ENCODE data around the gene GGA1.

GGA1 gene

GRCh38 chr22:37618072-37618656, 9.5 kb downstream of the GGA1 start:
- in situ Hi-C loops (cut with HindIII; ENCODE audit: low sequenced_read_pairs): no loop called here
- TF ChIP-seq, protein P1, sequence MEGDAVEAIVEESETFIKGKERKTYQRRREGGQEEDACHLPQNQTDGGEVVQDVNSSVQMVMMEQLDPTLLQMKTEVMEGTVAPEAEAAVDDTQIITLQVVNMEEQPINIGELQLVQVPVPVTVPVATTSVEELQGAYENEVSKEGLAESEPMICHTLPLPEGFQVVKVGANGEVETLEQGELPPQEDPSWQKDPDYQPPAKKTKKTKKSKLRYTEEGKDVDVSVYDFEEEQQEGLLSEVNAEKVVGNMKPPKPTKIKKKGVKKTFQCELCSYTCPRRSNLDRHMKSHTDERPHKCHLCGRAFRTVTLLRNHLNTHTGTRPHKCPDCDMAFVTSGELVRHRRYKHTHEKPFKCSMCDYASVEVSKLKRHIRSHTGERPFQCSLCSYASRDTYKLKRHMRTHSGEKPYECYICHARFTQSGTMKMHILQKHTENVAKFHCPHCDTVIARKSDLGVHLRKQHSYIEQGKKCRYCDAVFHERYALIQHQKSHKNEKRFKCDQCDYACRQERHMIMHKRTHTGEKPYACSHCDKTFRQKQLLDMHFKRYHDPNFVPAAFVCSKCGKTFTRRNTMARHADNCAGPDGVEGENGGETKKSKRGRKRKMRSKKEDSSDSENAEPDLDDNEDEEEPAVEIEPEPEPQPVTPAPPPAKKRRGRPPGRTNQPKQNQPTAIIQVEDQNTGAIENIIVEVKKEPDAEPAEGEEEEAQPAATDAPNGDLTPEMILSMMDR (IDR thresholded peaks at IDR 0.05; ENCODE audit: low read depth, low read length): no peak
- no peak overlapping the region for H3K4me3 ChIP-seq (ENCODE audit: low read depth, low read length)
- DNase-seq (ENCODE audit: low read depth, low spot score): no peak

- in situ Hi-C loops (cut with HindIII; ENCODE audit: low sequenced_read_pairs): no loop called here
- no peak overlapping the region for H3K4me3 ChIP-seq (ENCODE audit: low read depth, low read length)
- DNase-seq (ENCODE audit: low read depth, low spot score): no peak
- TF ChIP-seq, protein P1 (IDR thresholded peaks at IDR 0.05; ENCODE audit: low read depth, low read length): no peak
Measured at GRCh38 chr22:37618674-37619073, 10.0 kb downstream of the GGA1 start.

GRCh38 chr22:37619991-37620390, 11.4 kb downstream of the GGA1 start:
- no peak overlapping the region for H3K4me3 ChIP-seq (ENCODE audit: low read depth, low read length)
- DNase-seq (ENCODE audit: low read depth, low spot score): no peak
- in situ Hi-C loops (cut with HindIII; ENCODE audit: low sequenced_read_pairs): no loop called here
- TF ChIP-seq, protein P1 (IDR thresholded peaks at IDR 0.05; ENCODE audit: low read depth, low read length): no peak

GRCh38 chr22:37621352-37621860, 12.8 kb downstream of the GGA1 start:
- H3K4me3 ChIP-seq (ENCODE audit: low read depth, low read length): no peak overlapping the region
- TF ChIP-seq, protein P1 (IDR thresholded peaks at IDR 0.05; ENCODE audit: low read depth, low read length): no peak
- in situ Hi-C loops (cut with HindIII; ENCODE audit: low sequenced_read_pairs): no loop called here
- DNase-seq (ENCODE audit: low read depth, low spot score): no peak

DNA sequence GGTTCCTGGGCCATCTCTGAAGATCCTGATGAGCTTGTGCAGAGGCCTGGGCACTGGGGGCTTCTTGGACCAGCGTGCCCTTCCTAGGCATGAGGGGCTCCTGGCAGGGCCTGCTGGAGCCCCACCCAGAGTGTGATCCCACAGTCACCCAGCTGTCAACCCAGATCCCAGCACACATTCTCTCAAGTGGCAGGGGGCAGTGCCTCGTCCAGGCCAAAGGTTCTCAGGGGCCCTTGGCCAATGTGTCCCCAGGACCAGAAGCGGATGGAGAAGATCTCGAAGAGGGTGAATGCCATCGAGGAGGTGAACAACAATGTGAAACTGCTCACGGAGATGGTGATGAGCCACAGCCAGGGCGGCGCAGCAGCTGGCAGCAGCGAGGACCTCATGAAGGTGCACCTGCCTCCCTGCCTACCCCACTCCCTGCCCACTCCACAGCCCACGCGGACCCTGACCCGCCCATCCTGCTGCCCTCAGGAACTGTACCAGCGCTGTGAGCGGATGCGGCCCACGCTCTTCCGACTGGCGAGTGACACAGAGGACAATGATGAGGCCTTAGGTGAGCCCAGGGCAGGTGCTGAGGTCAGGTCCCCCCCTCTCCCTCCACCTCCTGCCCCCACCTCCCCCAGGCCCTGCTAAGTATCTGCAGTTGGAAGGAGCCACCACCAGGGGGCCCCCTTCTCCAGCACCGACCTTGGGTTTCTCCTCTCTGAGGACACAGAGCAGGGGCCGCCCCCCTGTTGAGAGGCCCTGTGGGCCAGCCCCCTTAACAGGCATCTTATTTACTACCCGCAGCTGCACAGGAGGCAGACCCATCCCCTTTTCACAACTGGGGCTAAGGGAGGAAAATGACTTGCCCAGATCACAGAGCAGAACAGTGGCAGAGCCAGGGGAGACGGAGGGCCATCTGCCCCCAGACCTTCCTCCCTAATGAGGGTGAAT, 14.7 kb downstream of the GGA1 start:
- H3K4me3 ChIP-seq (ENCODE audit: low read depth, low read length): no peak overlapping the region
- in situ Hi-C loops (cut with HindIII; ENCODE audit: low sequenced_read_pairs): no loop called here
- DNase-seq (ENCODE audit: low read depth, low spot score): peak; percentile 36
- TF ChIP-seq, protein P1 (IDR thresholded peaks at IDR 0.05; ENCODE audit: low read depth, low read length): peak; percentile 77

DNA sequence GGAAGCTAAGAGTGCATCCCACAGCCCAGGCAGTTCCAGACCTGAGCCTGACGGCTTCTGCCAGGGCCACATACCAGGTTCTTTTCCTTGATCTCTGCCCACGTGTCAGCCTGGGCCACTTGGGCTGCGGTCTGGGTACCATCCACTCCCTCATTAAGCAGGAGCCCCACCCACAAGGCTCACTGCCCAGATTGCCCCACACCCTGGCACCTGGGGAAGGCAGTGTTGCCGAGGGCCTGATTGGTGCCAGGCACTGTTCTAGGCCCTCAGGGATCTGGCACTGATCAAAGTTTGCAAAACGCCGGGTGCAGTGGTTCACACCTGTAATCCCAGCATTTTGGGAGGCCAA, 15.4 kb downstream of the GGA1 start:
- TF ChIP-seq, protein P1 (IDR thresholded peaks at IDR 0.05; ENCODE audit: low read depth, low read length): no peak
- in situ Hi-C loops (cut with HindIII; ENCODE audit: low sequenced_read_pairs): no loop called here
- H3K4me3 ChIP-seq (ENCODE audit: low read depth, low read length): no peak overlapping the region
- DNase-seq (ENCODE audit: low read depth, low spot score): no peak
